Stimulated activated memory B cell treated with anti-CD40 and anti-IgM and Interleukin-4, amounts not matched to agents 10 μg/mL and 1 μg/mL and 100 μg/mL, for 72 hours (primary cell): ENCODE data around the gene CRHR2.

Experiments used
- ATAC-seq: fragments of 150-1000 bp; cut with Tn5 transposase; 2 replicates; pipeline ENCODE4 v1.10.0; 2021
- H3K27ac Mint-ChIP-seq: one replicate; pipeline ENCODE4 v1.8.0; 2022; ENCODE audit warnings: mild to moderate bottlenecking, mixed read lengths
- H3K27me3 Mint-ChIP-seq: one replicate; pipeline ENCODE4 v1.8.0; 2022; ENCODE audit warnings: mixed read lengths
- H3K36me3 Mint-ChIP-seq: one replicate; pipeline ENCODE4 v1.8.0; 2022; ENCODE audit warnings: mixed read lengths
- H3K4me1 Mint-ChIP-seq: one replicate; pipeline ENCODE4 v1.8.0; 2022; ENCODE audit warnings: mixed read lengths
- H3K4me3 Mint-ChIP-seq: one replicate; pipeline ENCODE4 v1.8.0; 2022; ENCODE audit warnings: mild to moderate bottlenecking, moderate library complexity, mixed read lengths
- H3K9me3 Mint-ChIP-seq: one replicate; pipeline ENCODE4 v1.8.0; 2022; ENCODE audit warnings: mixed read lengths

CRHR2 gene

GRCh38 chr7:30697719-30698460, 15.6 kb upstream of the CRHR2 start:
- ATAC-seq = peak; percentile 34
- H3K27ac Mint-ChIP-seq = no peak overlapping the region
- peaks cover 49% of the 10 kb centered on the region for H3K27me3 Mint-ChIP-seq
- H3K4me3 Mint-ChIP-seq = no peak overlapping the region
- H3K4me1 Mint-ChIP-seq = no peaks in the 10 kb centered on the region
- H3K36me3 Mint-ChIP-seq = no peaks in the 10 kb centered on the region
- no peaks in the 10 kb centered on the region for H3K9me3 Mint-ChIP-seq

- Mint-ChIP-seq H3K4me1 (no peaks in the 10 kb centered on the region), H3K4me3 (no peak overlapping the region), H3K27me3 (peaks cover 66% of the 10 kb centered on the region), H3K36me3 (no peaks in the 10 kb centered on the region), H3K27ac (no peak overlapping the region), H3K9me3 (no peaks in the 10 kb centered on the region)
- ATAC-seq = no peak
Observed at GRCh38 chr7:30694774-30695721, 12.8 kb upstream of the CRHR2 start.

DNA sequence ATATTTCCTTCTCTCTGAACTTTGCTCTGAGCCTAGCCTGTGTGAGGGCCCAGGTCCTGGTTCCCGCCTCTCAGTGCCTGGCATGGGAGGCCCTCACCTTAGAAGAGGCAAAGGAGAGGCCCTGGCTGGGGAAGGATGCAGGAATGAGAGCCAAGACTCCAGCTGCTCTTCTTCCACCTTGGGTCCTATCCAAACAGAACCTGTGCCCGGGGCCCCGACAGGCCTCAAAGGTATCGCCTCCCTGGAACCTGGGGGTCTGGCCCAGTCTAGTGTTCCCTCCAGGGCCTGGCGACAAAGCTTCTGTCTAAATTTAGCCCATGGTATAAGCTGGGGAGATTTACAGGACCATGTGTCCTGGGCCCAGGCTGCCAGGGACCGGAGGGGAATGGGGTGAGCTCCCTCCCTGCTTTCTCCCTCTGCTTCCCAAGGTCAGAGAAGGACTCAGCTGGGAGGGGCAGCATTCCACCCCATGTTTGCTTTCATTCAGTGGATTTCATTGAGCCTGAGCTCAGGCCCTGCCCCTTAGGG, 12.0 kb upstream of the CRHR2 start:
- Mint-ChIP-seq H3K27me3 (peaks cover 64% of the 10 kb centered on the region), H3K36me3 (no peaks in the 10 kb centered on the region), H3K9me3 (no peaks in the 10 kb centered on the region), H3K4me3 (no peak overlapping the region), H3K4me1 (no peaks in the 10 kb centered on the region), H3K27ac (no peak overlapping the region)
- ATAC-seq = no peak

GRCh38 chr7:30692882-30693281, 10.6 kb upstream of the CRHR2 start:
- Mint-ChIP-seq H3K9me3 (no peaks in the 10 kb centered on the region), H3K4me3 (no peak overlapping the region), H3K4me1 (no peaks in the 10 kb centered on the region)

GRCh38 chr7:30692438-30692837, 10.2 kb upstream of the CRHR2 start:
- Mint-ChIP-seq H3K36me3 (no peaks in the 10 kb centered on the region), H3K27me3 (peaks cover 49% of the 10 kb centered on the region), H3K4me3 (no peak overlapping the region), H3K4me1 (no peaks in the 10 kb centered on the region), H3K27ac (no peak overlapping the region), H3K9me3 (no peaks in the 10 kb centered on the region)
- ATAC-seq = no peak

More at GRCh38 chr7:30692882-30693281, 10.6 kb upstream of the CRHR2 start:
- ATAC-seq = no peak
- H3K27ac Mint-ChIP-seq = no peak overlapping the region
- peaks cover 50% of the 10 kb centered on the region for H3K27me3 Mint-ChIP-seq
- H3K36me3 Mint-ChIP-seq = no peaks in the 10 kb centered on the region

DNA sequence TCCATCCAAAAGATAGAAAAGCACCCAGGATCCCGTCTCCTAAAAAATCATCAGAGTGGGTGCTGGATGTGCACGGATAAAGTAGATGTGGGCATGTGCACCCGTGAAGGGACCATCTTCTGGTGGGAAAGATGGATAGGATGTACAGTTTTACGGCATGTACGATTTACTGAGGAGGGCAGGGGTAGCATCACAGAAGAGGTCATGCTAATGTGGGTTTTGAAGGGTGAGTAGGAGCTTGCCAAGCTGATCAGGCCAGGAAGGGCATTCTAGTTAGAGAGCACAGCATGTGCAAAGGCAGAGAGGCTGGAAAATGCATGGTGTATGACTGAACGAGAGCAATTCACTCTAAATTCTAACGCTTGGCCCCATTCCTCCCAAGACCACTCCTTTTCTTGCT, 7.8 kb upstream of the CRHR2 start:
- H3K4me1 Mint-ChIP-seq = no peaks in the 10 kb centered on the region
- no peaks in the 10 kb centered on the region for H3K9me3 Mint-ChIP-seq
- H3K36me3 Mint-ChIP-seq = no peaks in the 10 kb centered on the region
- H3K27me3 Mint-ChIP-seq = peaks cover 48% of the 10 kb centered on the region
- ATAC-seq = no peak
- no peak overlapping the region for H3K4me3 Mint-ChIP-seq
- H3K27ac Mint-ChIP-seq = no peak overlapping the region

DNA sequence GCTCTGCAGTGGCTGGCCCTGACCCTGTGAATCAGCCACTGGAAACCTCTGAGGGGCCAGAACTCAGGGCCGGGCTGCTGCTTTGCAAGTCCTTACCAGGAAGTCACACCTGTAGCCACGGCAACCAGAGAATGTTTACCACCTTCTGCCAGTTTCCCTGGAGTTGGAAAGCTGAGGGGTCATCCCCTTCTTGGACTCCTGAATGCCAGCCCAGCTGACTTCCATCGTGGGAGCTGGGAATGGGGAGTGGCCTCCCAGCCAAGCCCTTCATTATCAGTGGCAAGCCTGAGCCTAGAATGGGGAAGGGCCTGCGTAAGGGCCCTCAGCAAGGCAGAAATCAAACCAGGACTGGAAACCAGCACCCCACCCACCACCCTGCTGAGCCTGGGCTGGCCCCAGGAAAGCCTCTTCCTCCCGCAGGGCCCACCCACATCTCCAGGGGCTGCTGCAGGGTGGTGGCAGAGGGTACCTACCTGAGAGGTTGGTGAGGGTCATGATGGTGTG, 6.5 kb upstream of the CRHR2 start:
- Mint-ChIP-seq H3K36me3 (no peaks in the 10 kb centered on the region), H3K4me3 (no peak overlapping the region), H3K27me3 (peaks cover 52% of the 10 kb centered on the region), H3K27ac (no peak overlapping the region), H3K4me1 (no peaks in the 10 kb centered on the region), H3K9me3 (no peaks in the 10 kb centered on the region)
- ATAC-seq = peak; percentile 13

DNA sequence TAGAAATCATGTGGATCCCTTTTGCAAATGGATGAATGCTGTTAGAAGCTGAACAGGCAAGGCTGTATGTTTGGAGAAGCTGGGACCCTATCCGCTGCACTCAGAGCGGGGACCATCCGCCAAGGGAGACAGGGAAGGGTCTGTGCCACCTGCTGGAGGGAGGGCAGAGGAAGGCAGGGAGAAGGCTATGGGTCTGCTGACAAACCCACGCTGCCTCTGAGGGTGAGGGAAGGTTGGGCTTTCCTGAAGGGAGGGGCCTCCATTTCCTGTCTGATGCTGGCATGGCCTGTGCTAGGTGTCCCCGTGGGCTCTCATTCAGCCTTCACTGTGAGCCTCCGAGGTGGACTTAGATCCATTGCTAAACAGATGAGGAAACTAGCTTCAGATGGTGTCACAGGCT, 5.3 kb upstream of the CRHR2 start:
- no peak for ATAC-seq
- H3K27me3 Mint-ChIP-seq = peaks cover 52% of the 10 kb centered on the region
- no peaks in the 10 kb centered on the region for H3K9me3 Mint-ChIP-seq
- H3K27ac Mint-ChIP-seq = no peak overlapping the region
- H3K4me1 Mint-ChIP-seq = peaks cover 5% of the 10 kb centered on the region
- no peak overlapping the region for H3K4me3 Mint-ChIP-seq
- H3K36me3 Mint-ChIP-seq = no peaks in the 10 kb centered on the region

DNA sequence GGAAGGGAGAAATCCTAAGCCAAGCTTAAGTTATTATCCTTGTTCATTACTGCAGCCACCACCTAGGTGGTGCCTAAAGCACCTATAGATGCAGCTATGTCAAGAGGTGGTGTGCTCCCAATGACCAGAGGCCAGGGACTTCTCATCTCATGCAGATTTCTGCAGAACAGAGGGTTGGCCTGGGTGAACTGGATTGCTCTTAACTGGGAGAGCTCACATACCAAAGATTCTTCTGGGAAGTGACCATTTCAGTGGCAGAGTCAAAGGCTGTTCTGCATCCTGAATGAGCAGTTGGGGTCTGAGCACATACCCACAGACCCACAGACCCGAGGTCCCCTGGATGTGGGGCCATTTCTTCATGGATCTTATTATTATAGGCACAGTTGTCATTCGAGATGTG, 2.1 kb upstream of the CRHR2 start:
- no peak overlapping the region for H3K4me3 Mint-ChIP-seq

DNA sequence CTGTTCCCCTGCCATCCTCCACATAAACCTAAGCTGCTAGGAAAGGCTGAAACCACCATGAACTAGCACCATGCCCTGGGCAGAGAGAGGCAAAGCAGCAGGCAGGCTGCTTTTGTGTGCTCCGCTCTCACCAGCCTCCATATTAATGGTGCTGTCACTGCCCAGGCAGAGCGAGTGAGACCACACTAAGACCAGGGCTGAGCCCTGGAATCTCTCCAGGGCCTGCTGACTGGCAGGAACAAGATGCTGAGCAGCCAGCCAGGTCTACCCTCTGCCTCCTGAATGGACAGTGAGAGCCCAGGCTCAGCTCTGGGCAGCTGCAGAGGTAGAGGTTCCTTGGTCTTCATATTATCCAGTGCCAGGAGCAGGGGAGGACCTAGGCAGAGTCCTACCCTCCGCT, 1.6 kb upstream of the CRHR2 start:
- H3K4me3 Mint-ChIP-seq = no peak overlapping the region

More for the DNA sequence above, 2.1 kb upstream of the CRHR2 start:
- Mint-ChIP-seq H3K9me3 (no peaks in the 10 kb centered on the region), H3K27me3 (peaks cover 56% of the 10 kb centered on the region), H3K27ac (no peak overlapping the region), H3K4me1 (peaks cover 16% of the 10 kb centered on the region), H3K36me3 (no peaks in the 10 kb centered on the region)
- ATAC-seq = no peak

GRCh38 chr7:30683306-30683705, 1.1 kb upstream of the CRHR2 start:
- Mint-ChIP-seq H3K4me3 (no peak overlapping the region), H3K27me3 (peaks cover 66% of the 10 kb centered on the region), H3K27ac (no peak overlapping the region), H3K4me1 (peaks cover 16% of the 10 kb centered on the region), H3K9me3 (no peaks in the 10 kb centered on the region), H3K36me3 (no peaks in the 10 kb centered on the region)
- ATAC-seq = no peak

More for the DNA sequence above, 1.6 kb upstream of the CRHR2 start:
- H3K27ac Mint-ChIP-seq = no peak overlapping the region
- no peak for ATAC-seq
- peaks cover 61% of the 10 kb centered on the region for H3K27me3 Mint-ChIP-seq
- no peaks in the 10 kb centered on the region for H3K9me3 Mint-ChIP-seq
- peaks cover 16% of the 10 kb centered on the region for H3K4me1 Mint-ChIP-seq
- H3K36me3 Mint-ChIP-seq = no peaks in the 10 kb centered on the region

GRCh38 chr7:30681815-30682211, 443 bp downstream of the CRHR2 start:
- Mint-ChIP-seq H3K36me3 (no peaks in the 10 kb centered on the region), H3K4me3 (peak overlapping the region; percentile 57), H3K4me1 (peaks cover 16% of the 10 kb centered on the region), H3K27ac (no peak overlapping the region), H3K9me3 (no peaks in the 10 kb centered on the region), H3K27me3 (peaks cover 67% of the 10 kb centered on the region)
- ATAC-seq = peak; percentile 3

GRCh38 chr7:30681331-30681797, 892 bp downstream of the CRHR2 start:
- H3K27me3 Mint-ChIP-seq = peaks cover 71% of the 10 kb centered on the region
- H3K4me1 Mint-ChIP-seq = peaks cover 16% of the 10 kb centered on the region
- ATAC-seq = no peak
- no peaks in the 10 kb centered on the region for H3K36me3 Mint-ChIP-seq
- H3K4me3 Mint-ChIP-seq = peak overlapping the region; percentile 57
- H3K9me3 Mint-ChIP-seq = no peaks in the 10 kb centered on the region
- no peak overlapping the region for H3K27ac Mint-ChIP-seq

DNA sequence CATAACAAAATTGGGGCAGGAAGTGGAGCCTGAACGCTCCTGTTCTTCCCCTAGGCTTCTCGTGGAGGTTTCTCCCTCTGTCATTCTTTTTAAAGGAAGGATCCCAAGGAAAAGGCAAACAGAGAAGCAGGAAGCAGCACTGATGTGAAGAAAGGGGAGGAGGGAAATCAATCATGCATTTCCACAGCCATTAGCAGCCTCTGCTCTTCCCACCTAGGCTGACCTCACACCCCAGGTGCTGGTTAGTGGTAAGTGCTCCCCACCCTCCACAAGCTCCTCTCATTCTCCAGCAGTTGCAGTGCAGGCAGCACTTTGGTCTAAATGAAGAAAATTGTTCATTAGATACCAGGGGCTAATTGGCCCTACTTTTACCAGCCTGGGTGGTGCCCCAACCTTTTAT, 2.6 kb downstream of the CRHR2 start:
- Mint-ChIP-seq H3K4me3 (no peak overlapping the region), H3K27me3 (peaks cover 73% of the 10 kb centered on the region), H3K4me1 (peaks cover 16% of the 10 kb centered on the region), H3K36me3 (no peaks in the 10 kb centered on the region), H3K27ac (no peak overlapping the region), H3K9me3 (no peaks in the 10 kb centered on the region)
- no peak for ATAC-seq

DNA sequence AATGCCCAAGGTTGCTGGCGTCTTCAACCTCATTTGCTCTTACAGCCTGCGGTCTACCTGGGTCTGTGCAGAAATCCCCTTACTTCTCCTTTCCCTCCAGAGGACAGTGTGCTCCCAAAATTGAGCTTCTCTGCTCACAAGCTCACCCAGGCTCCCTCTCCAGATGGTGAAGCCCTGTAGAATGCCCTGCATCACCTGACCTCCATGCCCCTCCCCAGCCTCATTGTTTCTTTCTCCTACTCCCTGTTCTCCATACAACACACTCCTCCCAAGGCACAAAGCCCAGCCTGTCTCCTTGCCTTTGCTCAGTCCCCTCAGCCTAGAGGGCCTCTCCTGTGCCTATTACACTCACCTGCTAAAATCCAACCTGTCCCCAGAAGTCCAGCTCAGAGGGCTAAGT, 3.5 kb downstream of the CRHR2 start:
- Mint-ChIP-seq H3K36me3 (no peaks in the 10 kb centered on the region), H3K27ac (no peak overlapping the region), H3K27me3 (peaks cover 64% of the 10 kb centered on the region), H3K9me3 (no peaks in the 10 kb centered on the region), H3K4me1 (peaks cover 16% of the 10 kb centered on the region), H3K4me3 (no peak overlapping the region)
- ATAC-seq = no peak
